ENCODE results near the gene PCNX1.

PCNX1 gene

GRCh38 chr14:71103662-71104484 lies 196.6 kb downstream of the PCNX1 start:
- TF ChIP-seq, protein P1, sequence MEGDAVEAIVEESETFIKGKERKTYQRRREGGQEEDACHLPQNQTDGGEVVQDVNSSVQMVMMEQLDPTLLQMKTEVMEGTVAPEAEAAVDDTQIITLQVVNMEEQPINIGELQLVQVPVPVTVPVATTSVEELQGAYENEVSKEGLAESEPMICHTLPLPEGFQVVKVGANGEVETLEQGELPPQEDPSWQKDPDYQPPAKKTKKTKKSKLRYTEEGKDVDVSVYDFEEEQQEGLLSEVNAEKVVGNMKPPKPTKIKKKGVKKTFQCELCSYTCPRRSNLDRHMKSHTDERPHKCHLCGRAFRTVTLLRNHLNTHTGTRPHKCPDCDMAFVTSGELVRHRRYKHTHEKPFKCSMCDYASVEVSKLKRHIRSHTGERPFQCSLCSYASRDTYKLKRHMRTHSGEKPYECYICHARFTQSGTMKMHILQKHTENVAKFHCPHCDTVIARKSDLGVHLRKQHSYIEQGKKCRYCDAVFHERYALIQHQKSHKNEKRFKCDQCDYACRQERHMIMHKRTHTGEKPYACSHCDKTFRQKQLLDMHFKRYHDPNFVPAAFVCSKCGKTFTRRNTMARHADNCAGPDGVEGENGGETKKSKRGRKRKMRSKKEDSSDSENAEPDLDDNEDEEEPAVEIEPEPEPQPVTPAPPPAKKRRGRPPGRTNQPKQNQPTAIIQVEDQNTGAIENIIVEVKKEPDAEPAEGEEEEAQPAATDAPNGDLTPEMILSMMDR (IDR thresholded peaks at IDR 0.05), result peak; percentile 70
- DNase-seq (ENCODE audit: low spot score), result no peak
- H3K4me3 ChIP-seq, result no peak overlapping the region
- no peak overlapping the region for H3K27ac ChIP-seq

DNA sequence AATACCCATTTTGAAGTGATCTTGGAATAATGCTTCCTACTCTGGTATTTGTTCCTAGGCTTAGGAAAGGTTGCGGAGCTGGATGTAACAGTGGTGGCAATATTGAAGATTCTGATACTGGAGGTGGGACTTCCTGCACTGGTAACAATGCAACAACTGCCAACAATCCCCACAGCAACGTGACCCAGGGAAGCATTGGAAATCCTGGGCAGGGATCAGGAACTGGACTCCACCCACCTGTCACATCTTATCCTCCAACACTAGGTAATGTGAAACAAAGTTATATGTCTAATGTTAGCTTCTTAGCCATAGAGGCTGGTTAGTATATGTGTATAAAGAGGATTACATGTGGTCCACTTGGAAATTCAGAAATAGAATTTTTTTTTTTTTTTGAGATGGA lies 197.9 kb downstream of the PCNX1 start:
- TF ChIP-seq, protein P1 (IDR thresholded peaks at IDR 0.05), result no peak
- Histone ChIP-seq H3K27ac (no peak overlapping the region), H3K4me3 (no peak overlapping the region)
- no peak for DNase-seq (ENCODE audit: low spot score)

GRCh38 chr14:71107921-71108320 lies 200.7 kb downstream of the PCNX1 start:
- Histone ChIP-seq H3K27ac (no peak overlapping the region), H3K4me3 (no peak overlapping the region)
- TF ChIP-seq, protein P1 (IDR thresholded peaks at IDR 0.05), result no peak
- no peak for DNase-seq (ENCODE audit: low spot score)

GRCh38 chr14:71108398-71109119 lies 201.3 kb downstream of the PCNX1 start:
- no peak for DNase-seq (ENCODE audit: low spot score)
- TF ChIP-seq, protein P1 (IDR thresholded peaks at IDR 0.05), result no peak
- no peak overlapping the region for H3K4me3 ChIP-seq
- H3K27ac ChIP-seq, result no peak overlapping the region

GRCh38 chr14:71113376-71113775 lies 206.1 kb downstream of the PCNX1 start:
- Histone ChIP-seq H3K4me3 (no peak overlapping the region), H3K27ac (no peak overlapping the region)
- TF ChIP-seq, protein P1 (IDR thresholded peaks at IDR 0.05), result no peak
- no peak for DNase-seq (ENCODE audit: low spot score)

DNA sequence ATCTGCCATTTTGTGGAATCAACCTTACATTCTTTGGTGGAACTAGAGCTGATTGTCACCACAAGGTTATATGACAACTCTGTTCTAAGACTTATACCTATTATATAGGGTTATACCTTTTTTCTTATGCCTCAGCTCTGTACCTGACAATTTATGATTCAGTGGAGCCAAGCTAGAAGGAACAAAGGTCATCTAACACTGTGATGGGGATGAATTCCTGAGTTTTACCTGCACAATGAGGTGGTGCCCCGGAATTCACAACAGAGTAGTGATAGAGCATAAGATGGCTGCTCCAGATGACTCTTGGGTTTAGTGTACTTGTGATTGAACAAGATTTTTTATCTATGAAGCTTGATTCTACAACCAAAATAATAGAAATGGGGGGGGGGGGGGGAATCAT lies 207.3 kb downstream of the PCNX1 start:
- no peak overlapping the region for H3K4me3 ChIP-seq
- DNase-seq (ENCODE audit: low spot score), result no peak
- no peak overlapping the region for H3K27ac ChIP-seq
- TF ChIP-seq, protein P1 (IDR thresholded peaks at IDR 0.05), result no peak
